Measurements from ENCODE around the gene RASGRF1. TPM values are rescaled to one million over a fixed set of nuclear protein-coding genes. Genes with fewer than 3 reads are reported as not detected.

The RASGRF1 gene
- total and polyA plus RNA-seq, 2 donors (not counting 1 experiment from before 2014, with no cell fraction given): 1.0 to 9.4 TPM

- H3K36me3 ChIP-seq (replicated peaks in 1 of 2; ENCODE audit: control extremely low read depth in 1 of 2, control insufficient read depth in 1 of 2, extremely low read depth in 1 of 2, insufficient read depth in 2 of 2, low read length in 1 of 2): no peaks in the 10 kb centered on the region
- no peak overlapping the region for H3K27ac Mint-ChIP-seq
- H3K79me2 ChIP-seq (ENCODE audit: control insufficient read depth, insufficient read depth, low read length): no peaks in the 10 kb centered on the region
- DNase-seq: no peak
- H3K27me3 Mint-ChIP-seq: peaks cover 5% of the 10 kb centered on the region
- no peak overlapping the region for H3K9ac ChIP-seq (ENCODE audit: low read length)
- ATAC-seq (ENCODE audit: low read depth): no peak
- H3K4me3 Mint-ChIP-seq: no peak overlapping the region
- CTCF ChIA-PET: no interaction called here
- no peaks in the 10 kb centered on the region for H3K9me3 ChIP-seq (ENCODE audit: control extremely low read depth in 1 of 3, control insufficient read depth in 2 of 3, insufficient read depth in 1 of 3, low read length in 2 of 3)
- H3K9me3 Mint-ChIP-seq (ENCODE audit: insufficient read depth): no peaks in the 10 kb centered on the region
- H3K4me3 ChIP-seq (ENCODE audit: control extremely low read depth in 1 of 5, extremely low read depth in 1 of 5, insufficient read depth in 1 of 5, low read depth in 2 of 5, low read length in 4 of 5): no peak overlapping the region
- 64% methylated on average over 3 of the region's 3 CpGs for WGBS (ENCODE audit: insufficient coverage)
- TF ChIP-seq CTCF (IDR thresholded peaks at IDR 0.05) (no peak), EZH2 (IDR thresholded peaks at IDR 0.05; ENCODE audit: borderline replicate concordance, insufficient read depth, low read depth, low read length, poor library complexity, severe bottlenecking) (no peak)
- no peak overlapping the region for H2AFZ ChIP-seq (ENCODE audit: insufficient read depth, low read depth, low read length, poor library complexity, severe bottlenecking)
- no peak overlapping the region for H3K4me2 ChIP-seq (replicated peaks; ENCODE audit: low read depth, low read length, poor library complexity, severe bottlenecking)
- peaks cover 2% of the 10 kb centered on the region for H3K4me1 Mint-ChIP-seq
- intact Hi-C loops (cut with micrococcal nuclease): no loop called here
- H4K20me1 ChIP-seq (ENCODE audit: control insufficient read depth, insufficient read depth, low read length, poor library complexity, severe bottlenecking): no peaks in the 10 kb centered on the region
- POLR2A ChIA-PET: no interaction called here
- H3K4me1 ChIP-seq (ENCODE audit: control insufficient read depth in 2 of 2, insufficient read depth in 2 of 2, low read length in 2 of 2): no peaks in the 10 kb centered on the region
- no peaks in the 10 kb centered on the region for H3K27me3 ChIP-seq (replicated peaks in 1 of 4; ENCODE audit: control extremely low read depth in 1 of 4, control insufficient read depth in 3 of 4, insufficient read depth in 4 of 4, low read length in 3 of 4)
- H3K27ac ChIP-seq (ENCODE audit: low read length in 2 of 2): no peak overlapping the region
Measured at GRCh38 chr15:79067969-79068368, 22.6 kb downstream of the RASGRF1 start.

- Mint-ChIP-seq H3K27me3 (peaks cover 9% of the 10 kb centered on the region), H3K4me1 (peaks cover 2% of the 10 kb centered on the region), H3K4me3 (no peak overlapping the region), H3K9me3 (ENCODE audit: insufficient read depth) (no peaks in the 10 kb centered on the region), H3K27ac (no peak overlapping the region)
- no peak for DNase-seq
- TF ChIP-seq EZH2 (IDR thresholded peaks at IDR 0.05; ENCODE audit: borderline replicate concordance, insufficient read depth, low read depth, low read length, poor library complexity, severe bottlenecking) (no peak), CTCF (IDR thresholded peaks at IDR 0.05) (no peak)
- H3K36me3 ChIP-seq (replicated peaks in 1 of 2; ENCODE audit: control extremely low read depth in 1 of 2, control insufficient read depth in 1 of 2, extremely low read depth in 1 of 2, insufficient read depth in 2 of 2, low read length in 1 of 2): no peaks in the 10 kb centered on the region
- H3K27ac ChIP-seq (ENCODE audit: low read length in 2 of 2): no peak overlapping the region
- no peaks in the 10 kb centered on the region for H3K79me2 ChIP-seq (ENCODE audit: control insufficient read depth, insufficient read depth, low read length)
- 79% methylated on average over 8 of the region's 8 CpGs for WGBS (ENCODE audit: insufficient coverage)
- no peak overlapping the region for H3K9ac ChIP-seq (ENCODE audit: low read length)
- H3K4me1 ChIP-seq (ENCODE audit: control insufficient read depth in 2 of 2, insufficient read depth in 2 of 2, low read length in 2 of 2): no peaks in the 10 kb centered on the region
- ChIA-PET POLR2A (no interaction called here), CTCF (interaction anchor here (1.3 kb wide), 1 partner anchor 117 kb away, joined by 3 read pairs; no protein-coding TSS in a partner anchor)
- no peaks in the 10 kb centered on the region for H4K20me1 ChIP-seq (ENCODE audit: control insufficient read depth, insufficient read depth, low read length, poor library complexity, severe bottlenecking)
- intact Hi-C loops (cut with micrococcal nuclease): no loop called here
- no peak overlapping the region for H3K4me2 ChIP-seq (replicated peaks; ENCODE audit: low read depth, low read length, poor library complexity, severe bottlenecking)
- no peaks in the 10 kb centered on the region for H3K27me3 ChIP-seq (replicated peaks in 1 of 4; ENCODE audit: control extremely low read depth in 1 of 4, control insufficient read depth in 3 of 4, insufficient read depth in 4 of 4, low read length in 3 of 4)
- H2AFZ ChIP-seq (ENCODE audit: insufficient read depth, low read depth, low read length, poor library complexity, severe bottlenecking): no peak overlapping the region
- no peak overlapping the region for H3K4me3 ChIP-seq (ENCODE audit: control extremely low read depth in 1 of 5, extremely low read depth in 1 of 5, insufficient read depth in 1 of 5, low read depth in 2 of 5, low read length in 4 of 5)
- no peaks in the 10 kb centered on the region for H3K9me3 ChIP-seq (ENCODE audit: control extremely low read depth in 1 of 3, control insufficient read depth in 2 of 3, insufficient read depth in 1 of 3, low read length in 2 of 3)
- no peak for ATAC-seq (ENCODE audit: low read depth)
Measured at GRCh38 chr15:79067072-79067833, 23.3 kb downstream of the RASGRF1 start.

All from B cell (primary cell).